ENCODE results near the gene CDK5RAP3.

Gene CDK5RAP3

GRCh38 chr17:48025904-48026501 lies 55.1 kb downstream of the CDK5RAP3 start:
- DNase-seq: no peak

- peak; percentile 50 for DNase-seq
Measured at GRCh38 chr17:48026502-48027321, 55.8 kb downstream of the CDK5RAP3 start.

- DNase-seq: no peak
Measured at GRCh38 chr17:48027322-48027981, 56.5 kb downstream of the CDK5RAP3 start.

GRCh38 chr17:48028736-48029135 lies 57.8 kb downstream of the CDK5RAP3 start:
- DNase-seq: no peak

- no peak for DNase-seq
Measured at GRCh38 chr17:48030531-48030930, 59.6 kb downstream of the CDK5RAP3 start.
